Epithelial cell of alveolus of lung (primary cell): Measurements from ENCODE around the gene MAP6. TPM values are rescaled to one million over a fixed set of nuclear protein-coding genes. Genes with fewer than 3 reads are reported as not detected.

Source experiments
- total RNA-seq: library from RNA; depleted of rRNA; stranded (reverse); fragments of >200 nt; gene quantifications from 2 replicates; pipeline ENCODE4 v1.2.1, GENCODE V29; 2015

Gene MAP6
- total RNA-seq, result 0.39 and 0.72 TPM in 2 replicates

GRCh38 chr11:75668451-75669297 lies at the start of gene MAP6:
Gene MAP6 (minus strand): TSS chr11:75669038. CDS start chr11:75668369, 669 bp downstream.

DNA sequence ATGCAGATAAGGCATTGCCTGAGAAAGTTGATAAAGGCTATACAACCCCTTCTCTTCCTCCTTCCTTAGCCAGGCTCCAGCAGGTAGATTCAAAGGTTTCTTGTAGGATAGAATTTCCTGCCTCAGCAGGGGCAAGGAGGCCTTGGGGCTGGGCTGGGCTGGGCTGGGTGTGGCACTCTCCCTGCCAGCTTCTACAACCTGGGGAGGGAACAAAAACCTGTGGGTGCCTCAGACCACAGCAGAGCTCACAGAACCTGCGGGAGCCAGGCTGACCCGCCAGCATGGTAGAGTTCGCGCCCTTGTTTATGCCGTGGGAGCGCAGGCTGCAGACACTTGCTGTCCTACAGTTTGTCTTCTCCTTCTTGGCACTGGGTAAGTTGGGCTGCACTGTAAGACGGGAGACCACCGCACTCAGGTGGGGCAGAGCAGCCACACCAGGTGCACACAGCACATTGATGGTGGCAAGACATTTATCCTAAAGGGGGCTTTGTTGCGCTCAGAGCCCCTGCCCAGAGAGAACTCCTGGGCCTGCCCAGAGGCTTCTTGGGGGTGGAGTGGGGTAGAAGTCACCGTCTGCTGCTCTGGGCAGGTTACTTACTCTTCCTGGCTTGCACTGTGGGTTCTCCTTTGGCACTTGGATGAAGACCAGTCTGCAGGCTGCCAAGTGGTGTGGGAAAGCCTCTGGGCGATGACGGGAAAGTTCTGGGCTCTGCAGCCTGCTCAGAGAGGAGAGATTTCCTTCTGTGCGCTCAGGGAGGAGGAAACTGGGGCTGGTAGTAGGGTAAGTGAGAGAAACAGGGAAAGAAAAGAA lies 49.0 kb upstream of the MAP6 start, which contains the start of gene MOGAT2:
TSS of gene MOGAT2 (plus strand) at position 231 of the 811 bp plus-strand sequence. CDS start at position 282, 51 bp downstream.

GRCh38 chr11:75562048-75562835 lies 106.6 kb downstream of the MAP6 start, which contains the start of gene SERPINH1:
Gene SERPINH1 (plus strand): TSS chr11:75562253. CDS start chr11:75566350, 4,097 bp downstream.

Other genes starting within 250 kb of the MAP6 start
- gene KLHL35, start 235.8 kb downstream of the MAP6 start, total RNA-seq, result 2.5 and 2.6 TPM in 2 replicates
- 3.6 and 6.2 TPM in 2 replicates for gene GDPD5, start 143.1 kb downstream of the MAP6 start, total RNA-seq
- gene SERPINH1, start 106.8 kb downstream of the MAP6 start, total RNA-seq, result 2,063 and 2,087 TPM in 2 replicates
- gene MOGAT2, start 48.8 kb upstream of the MAP6 start, total RNA-seq, result not detected in 2 replicates
- 0.64 and 1.8 TPM in 2 replicates for gene DGAT2, start 99.7 kb upstream of the MAP6 start, total RNA-seq
- gene UVRAG, start 146.2 kb upstream of the MAP6 start, total RNA-seq, result 8.5 and 12.5 TPM in 2 replicates